H9 (cell line): ENCODE results near the gene EPAS1. TPM values are rescaled to one million over a fixed set of nuclear protein-coding genes. Genes with fewer than 3 reads are reported as not detected.

Experiments used
- DNase-seq: peaks from one replicate; pipeline ENCODE4 v3.0.0-alpha.2; 2017
- H2AFZ ChIP-seq: one replicate; pipeline ENCODE4 v1.6.1; 2013; ENCODE audit warnings: mild to moderate bottlenecking, low read length, control low read depth, moderate library complexity
- H2AK5ac ChIP-seq: 2 replicates; pipeline ENCODE4 v1.6.1; 2013; ENCODE audit warnings: low read length, control low read depth, mixed read lengths; ENCODE audit not compliant: insufficient read length
- H2BK120ac ChIP-seq: one replicate; pipeline ENCODE4 v1.6.1; 2013; ENCODE audit warnings: low read depth, mild to moderate bottlenecking, low read length, control low read depth, inconsistent platforms; ENCODE audit not compliant: poor library complexity, severe bottlenecking
- H2BK12ac ChIP-seq: 2 replicates; pipeline ENCODE4 v1.6.1; 2013; ENCODE audit warnings: low read length, control low read depth, mixed read lengths, low read depth; ENCODE audit not compliant: insufficient read length
- H2BK15ac ChIP-seq: 2 replicates; pipeline ENCODE4 v1.6.1; 2013; ENCODE audit warnings: low read depth, low read length, control low read depth
- H2BK20ac ChIP-seq: one replicate; pipeline ENCODE4 v1.6.1; 2013; ENCODE audit warnings: low read depth, mild to moderate bottlenecking, low read length, control low read depth, inconsistent platforms; ENCODE audit not compliant: poor library complexity, severe bottlenecking
- H2BK5ac ChIP-seq: 2 replicates; pipeline ENCODE4 v1.6.1; 2013; ENCODE audit warnings: low read length, control low read depth, mixed read lengths; ENCODE audit not compliant: insufficient read length
- H3K14ac ChIP-seq: 2 replicates; pipeline ENCODE4 v1.6.1; 2013; ENCODE audit warnings: low read length, control low read depth; ENCODE audit not compliant: insufficient read depth
- H3K18ac ChIP-seq: 2 replicates; pipeline ENCODE4 v1.6.1; 2013; ENCODE audit warnings: low read depth, mild to moderate bottlenecking, mixed read lengths, low read length, control low read depth; ENCODE audit not compliant: insufficient read length
- H3K23ac ChIP-seq: 2 replicates; pipeline ENCODE4 v1.6.1; 2013; ENCODE audit warnings: low read length, control low read depth, mixed read lengths, low read depth; ENCODE audit not compliant: insufficient read length
- H3K23me2 ChIP-seq: 2 replicates; pipeline ENCODE4 v1.6.1; 2013; ENCODE audit warnings: low read depth, mild to moderate bottlenecking, mixed read lengths, low read length, control low read depth; ENCODE audit not compliant: insufficient read length, poor library complexity, severe bottlenecking
- H3K27ac ChIP-seq: 2 replicates; pipeline ENCODE4 v1.5.1; 2013; ENCODE audit warnings: low read length, control low read depth, mixed read lengths, low read depth; ENCODE audit not compliant: insufficient read length
- H3K27me3 ChIP-seq: 2 replicates; pipeline ENCODE4 v1.6.1; 2013; ENCODE audit warnings: low read length, control low read depth, inconsistent platforms; ENCODE audit not compliant: insufficient read depth
- H3K4ac ChIP-seq: 2 replicates; pipeline ENCODE4 v1.6.1; 2013; ENCODE audit warnings: low read depth, mild to moderate bottlenecking, control low read depth, inconsistent platforms, low read length, moderate library complexity
- H3K4me1 ChIP-seq: 2 replicates; pipeline ENCODE4 v1.6.1; 2013; ENCODE audit warnings: low read length, control low read depth, inconsistent platforms; ENCODE audit not compliant: insufficient read depth
- H3K4me2 ChIP-seq: 2 replicates; pipeline ENCODE4 v1.6.1; 2013; ENCODE audit warnings: low read length, control low read depth, mixed read lengths; ENCODE audit not compliant: insufficient read length, insufficient read depth
- H3K56ac ChIP-seq: 2 replicates; pipeline ENCODE4 v1.6.1; 2013; ENCODE audit warnings: low read depth, mild to moderate bottlenecking, mixed read lengths, low read length, control low read depth; ENCODE audit not compliant: insufficient read length
- H3K79me1 ChIP-seq: 2 replicates; pipeline ENCODE4 v1.6.1; 2013; ENCODE audit warnings: low read depth, mild to moderate bottlenecking, moderate library complexity, low read length, control low read depth, inconsistent platforms; ENCODE audit not compliant: insufficient read depth, poor library complexity, severe bottlenecking
- H3K79me2 ChIP-seq: 2 replicates; pipeline ENCODE4 v1.6.1; 2013; ENCODE audit warnings: low read length, control low read depth, inconsistent platforms; ENCODE audit not compliant: insufficient read depth
- H3K9ac ChIP-seq: 2 replicates; pipeline ENCODE4 v1.6.1; 2013; ENCODE audit warnings: low read length, control low read depth, mixed read lengths; ENCODE audit not compliant: insufficient read length; ENCODE audit errors: extremely low read depth
- H3K9me3 ChIP-seq: one replicate; pipeline ENCODE4 v1.6.1; 2013; ENCODE audit warnings: low read depth, low read length, inconsistent platforms; ENCODE audit not compliant: control insufficient read depth
- H3T11ph ChIP-seq: one replicate; pipeline ENCODE4 v1.6.1; 2013; ENCODE audit warnings: mild to moderate bottlenecking, low read length, control low read depth, inconsistent platforms
- H4K20me1 ChIP-seq: one replicate; pipeline ENCODE4 v1.6.1; 2013; ENCODE audit not compliant: control insufficient read depth, insufficient read length, insufficient read depth
- H4K5ac ChIP-seq: 2 replicates; pipeline ENCODE4 v1.6.1; 2013; ENCODE audit warnings: low read depth, mild to moderate bottlenecking, mixed read lengths, low read length, control low read depth; ENCODE audit not compliant: insufficient read length
- H4K8ac ChIP-seq: replicated peaks from 2 replicates; pipeline ENCODE4 v1.6.1; 2013; ENCODE audit warnings: low read length, control low read depth, mixed read lengths, low read depth; ENCODE audit not compliant: insufficient read length
- H4K91ac ChIP-seq: 2 replicates; pipeline ENCODE4 v1.6.1; 2013; ENCODE audit warnings: low read depth, mild to moderate bottlenecking, moderate library complexity, mixed read lengths, low read length, control low read depth; ENCODE audit not compliant: insufficient read length
- H3K27ac Mint-ChIP-seq, 3 experiments: 2 replicates in 2 of 3; 3 replicates in 1 of 3; pipeline ENCODE4 v1.8.0; 2020 to 2021; ENCODE audit warnings: mixed read lengths in 3 of 3, mild to moderate bottlenecking in 1 of 3, moderate library complexity in 1 of 3
- H3K27me3 Mint-ChIP-seq: 2 replicates; pipeline ENCODE4 v1.8.0; 2021; ENCODE audit warnings: low read depth, mild to moderate bottlenecking, moderate library complexity, mixed read lengths
- H3K36me3 Mint-ChIP-seq, 3 experiments: 2 replicates in 2 of 3; 3 replicates in 1 of 3; pipeline ENCODE4 v1.8.0; 2020 to 2021; ENCODE audit warnings: low read depth in 3 of 3, mixed read lengths in 3 of 3; ENCODE audit not compliant: insufficient read depth in 1 of 3
- H3K4me1 Mint-ChIP-seq, 2 experiments: 2 replicates each; pipeline ENCODE4 v1.8.0; 2020; ENCODE audit warnings: mixed read lengths in 2 of 2
- H3K4me3 Mint-ChIP-seq, 2 experiments: 2 replicates in 1 of 2; 3 replicates in 1 of 2; pipeline ENCODE4 v1.8.0; 2020 to 2021; ENCODE audit warnings: mild to moderate bottlenecking in 2 of 2, mixed read lengths in 2 of 2, moderate library complexity in 1 of 2
- H3K9me3 Mint-ChIP-seq, 2 experiments: 2 replicates in 1 of 2; 3 replicates in 1 of 2; pipeline ENCODE4 v1.8.0; 2020; ENCODE audit warnings: mild to moderate bottlenecking in 2 of 2, mixed read lengths in 2 of 2, moderate library complexity in 1 of 2
- WGBS: extraction: QIAGEN DNeasy Blood & Tissue Kit; methylation state at CpG from one replicate; pipeline ENCODE4 v1.1.7; 2013; ENCODE audit warnings: missing lambda C conversion rate, low lambda C conversion rate, mixed read lengths; ENCODE audit not compliant: insufficient read length; ENCODE audit errors: extremely low coverage; 5-methylcytosine and 5-hydroxymethylcytosine counted together
- total RNA-seq: library from RNA; stranded (reverse); gene quantifications from 2 replicates; pipeline ENCODE4 v1.2.1, GENCODE V29; 2021
- TF ChIP-seq, protein P1 (sequence below): fragments of 200-600 bp; sonication (generic); conservative IDR thresholded peaks from 3 replicates; pipeline ENCODE4 v1.8.0; 2021; ENCODE audit warnings: antibody characterized with exemption, mild to moderate bottlenecking

The EPAS1 gene
- total RNA-seq, 1 experiment from 2014 or later = 1.1 TPM

DNA sequence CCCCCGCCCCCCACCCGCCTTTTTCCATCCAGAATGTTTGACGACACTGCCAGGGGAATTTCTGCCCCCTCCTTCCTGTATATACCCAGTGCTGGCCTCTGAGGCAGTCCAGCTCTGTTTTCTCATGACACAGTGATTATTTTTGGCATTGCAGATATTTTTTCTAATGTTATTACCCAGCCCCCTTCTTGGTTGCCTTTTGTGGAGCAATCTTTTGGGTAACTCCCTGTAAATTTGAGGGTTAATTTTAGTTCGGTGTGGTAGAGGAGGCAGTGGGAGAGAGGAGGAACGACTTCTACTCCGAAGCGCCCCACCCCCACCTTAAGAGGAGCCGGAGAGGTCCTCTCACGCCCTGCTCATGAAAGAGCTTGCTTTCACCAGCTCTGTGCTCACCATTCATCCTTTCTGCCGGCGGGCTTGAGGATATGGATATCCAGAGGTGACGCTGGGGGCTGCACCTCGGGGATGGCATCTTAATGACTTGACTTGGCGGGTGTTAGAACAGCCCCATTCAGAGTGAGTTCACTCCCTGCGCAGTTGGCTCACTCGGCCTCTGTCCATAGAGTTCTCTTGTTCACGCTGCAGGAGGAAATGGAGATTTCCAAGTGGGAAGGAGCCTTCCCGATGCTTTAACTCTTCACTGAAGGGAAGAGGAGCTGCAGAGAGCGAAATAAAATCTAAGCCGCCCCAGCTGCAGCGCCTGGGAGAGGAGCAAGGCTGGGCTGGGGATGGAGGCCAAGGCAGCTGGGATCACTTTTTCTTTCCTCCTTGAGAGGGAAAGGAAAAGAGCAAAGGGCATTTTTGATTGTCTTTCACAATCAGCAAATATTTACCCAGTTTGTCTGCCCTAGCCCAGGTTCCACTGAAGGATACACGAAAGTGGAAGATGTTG, 38.4 kb downstream of the EPAS1 start:
- Histone ChIP-seq H4K5ac (no peak overlapping the region), H2BK5ac (no peak overlapping the region), H3K56ac (no peak overlapping the region), H2AK5ac (no peak overlapping the region), H2AFZ (peak overlapping the region; percentile 34), H3K27me3 (no peaks in the 10 kb centered on the region; the same call in 1 of the 2 replicates), H3K18ac (peak overlapping the region; percentile 39), H2BK20ac (no peak overlapping the region), H2BK120ac (no peak overlapping the region), H4K8ac (no peak overlapping the region), H3K14ac (peak overlapping the region; percentile 23; the same call in 1 of the 2 replicates), H3K9me3 (no peaks in the 10 kb centered on the region), H4K91ac (no peak overlapping the region), H3K9ac (no peak overlapping the region), H3K4me1 (peaks cover 10% of the 10 kb centered on the region; the same call in 1 of the 2 replicates), H3K4me2 (peak overlapping the region; percentile 30), H3K79me1 (no peaks in the 10 kb centered on the region), H3K23me2 (no peaks in the 10 kb centered on the region), H3K79me2 (no peaks in the 10 kb centered on the region), H3K27ac (no peak overlapping the region), H4K20me1 (no peaks in the 10 kb centered on the region), H3K23ac (no peak overlapping the region), H2BK12ac (no peak overlapping the region), H3T11ph (peak overlapping the region; percentile 13), H3K4ac (no peak overlapping the region), H2BK15ac (no peak overlapping the region)
- H3K27ac Mint-ChIP-seq = peak overlapping the region in 2 of 3 experiments; percentile 87 to 88; a peak in 4 of 7 replicates
- WGBS = no CpG with 5 or more reads among the region's 22 CpGs
- peaks cover 35 to 39% of the 10 kb centered on the region in 2 experiments for H3K4me1 Mint-ChIP-seq
- TF ChIP-seq, protein P1, sequence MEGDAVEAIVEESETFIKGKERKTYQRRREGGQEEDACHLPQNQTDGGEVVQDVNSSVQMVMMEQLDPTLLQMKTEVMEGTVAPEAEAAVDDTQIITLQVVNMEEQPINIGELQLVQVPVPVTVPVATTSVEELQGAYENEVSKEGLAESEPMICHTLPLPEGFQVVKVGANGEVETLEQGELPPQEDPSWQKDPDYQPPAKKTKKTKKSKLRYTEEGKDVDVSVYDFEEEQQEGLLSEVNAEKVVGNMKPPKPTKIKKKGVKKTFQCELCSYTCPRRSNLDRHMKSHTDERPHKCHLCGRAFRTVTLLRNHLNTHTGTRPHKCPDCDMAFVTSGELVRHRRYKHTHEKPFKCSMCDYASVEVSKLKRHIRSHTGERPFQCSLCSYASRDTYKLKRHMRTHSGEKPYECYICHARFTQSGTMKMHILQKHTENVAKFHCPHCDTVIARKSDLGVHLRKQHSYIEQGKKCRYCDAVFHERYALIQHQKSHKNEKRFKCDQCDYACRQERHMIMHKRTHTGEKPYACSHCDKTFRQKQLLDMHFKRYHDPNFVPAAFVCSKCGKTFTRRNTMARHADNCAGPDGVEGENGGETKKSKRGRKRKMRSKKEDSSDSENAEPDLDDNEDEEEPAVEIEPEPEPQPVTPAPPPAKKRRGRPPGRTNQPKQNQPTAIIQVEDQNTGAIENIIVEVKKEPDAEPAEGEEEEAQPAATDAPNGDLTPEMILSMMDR = no peak
- H3K4me3 Mint-ChIP-seq = peak overlapping the region; percentile 32 to 52; a peak in 4 of 5 replicates
- no peaks in the 10 kb centered on the region for H3K36me3 Mint-ChIP-seq
- H3K9me3 Mint-ChIP-seq = no peaks in the 10 kb centered on the region
- H3K27me3 Mint-ChIP-seq = peaks cover 30% of the 10 kb centered on the region
- peak; percentile 61 for DNase-seq
